D341Med (cell line): ENCODE measurements around the gene ARFIP1.
A peak's percentile ranks its signal among the peaks of the same experiment; 100 is the strongest.

Experiments
- DNase-seq: peaks from one replicate; pipeline ENCODE4 v3.0.0; 2012; ENCODE audit warnings: low spot score

The ARFIP1 gene

GRCh38 chr4:152898606-152899005 lies 118.9 kb downstream of the ARFIP1 start:
- no peak for DNase-seq

GRCh38 chr4:152900395-152900794 lies 120.6 kb downstream of the ARFIP1 start:
- DNase-seq = no peak

- no peak for DNase-seq
Measured at GRCh38 chr4:152901205-152901604, 121.5 kb downstream of the ARFIP1 start.

- DNase-seq = no peak
Measured at GRCh38 chr4:152903658-152904057, 123.9 kb downstream of the ARFIP1 start.

GRCh38 chr4:152909901-152910300 lies 130.1 kb downstream of the ARFIP1 start:
- no peak for DNase-seq

- DNase-seq = no peak
Measured at GRCh38 chr4:152910521-152910920, 130.8 kb downstream of the ARFIP1 start.

- no peak for DNase-seq
Measured at GRCh38 chr4:152917543-152918395, 138.0 kb downstream of the ARFIP1 start.

GRCh38 chr4:152919826-152920225 lies 140.1 kb downstream of the ARFIP1 start:
- no peak for DNase-seq

- DNase-seq = no peak
Measured at GRCh38 chr4:152920768-152921167, 141.0 kb downstream of the ARFIP1 start.

GRCh38 chr4:152921284-152921683 lies 141.5 kb downstream of the ARFIP1 start:
- DNase-seq = no peak

- no peak for DNase-seq
Measured at GRCh38 chr4:152925851-152926250, 146.1 kb downstream of the ARFIP1 start.

GRCh38 chr4:152926959-152927358 lies 147.2 kb downstream of the ARFIP1 start:
- DNase-seq = no peak

- DNase-seq = no peak
Measured at GRCh38 chr4:152927737-152928136, 148.0 kb downstream of the ARFIP1 start.

- DNase-seq = no peak
Measured at GRCh38 chr4:152928286-152928685, 148.5 kb downstream of the ARFIP1 start.

GRCh38 chr4:152929888-152930287 lies 150.1 kb downstream of the ARFIP1 start:
- DNase-seq = no peak

- no peak for DNase-seq
Measured at GRCh38 chr4:152935143-152935542, 155.4 kb downstream of the ARFIP1 start.

- DNase-seq = peak; percentile 60
Measured at GRCh38 chr4:152935631-152936445, 156.1 kb downstream of the ARFIP1 start, which contains the start of gene FHDC1. Gene FHDC1, plus strand, starts transcription at chr4:152936323. Its CDS starts 6,735 bp downstream, at chr4:152943058.

GRCh38 chr4:152936446-152937335 lies 156.9 kb downstream of the ARFIP1 start:
- peak; percentile 82 for DNase-seq

GRCh38 chr4:152937336-152938236 lies 157.8 kb downstream of the ARFIP1 start:
- DNase-seq = peak; percentile 81

- DNase-seq = no peak
Measured at GRCh38 chr4:152938237-152938947, 158.6 kb downstream of the ARFIP1 start.
